Measurements from ENCODE around the gene SOWAHB.
A peak's percentile ranks its signal among the peaks of the same experiment; 100 is the strongest.
"Not testable (repeated sequence)": the region's sequence is repeated elsewhere in the genome, so short reads cannot be mapped to it uniquely, and the experiment has no call there.

SOWAHB gene

GRCh38 chr4:76894537-76895255 lies 3.2 kb downstream of the SOWAHB start:
- DNase-seq, result no peak

GRCh38 chr4:76892601-76893000 lies 5.3 kb downstream of the SOWAHB start:
- no peak for DNase-seq

- no peak for DNase-seq
Measured at GRCh38 chr4:76892001-76892400, 5.9 kb downstream of the SOWAHB start.

- DNase-seq, result no peak
Measured at GRCh38 chr4:76886848-76887441, 11.0 kb downstream of the SOWAHB start.

- DNase-seq, result no peak
Measured at GRCh38 chr4:76886214-76886613, 11.7 kb downstream of the SOWAHB start.

- DNase-seq, result no peak
Measured at GRCh38 chr4:76883147-76883546, 14.8 kb downstream of the SOWAHB start.

- no peak for DNase-seq
Measured at GRCh38 chr4:76882630-76883029, 15.3 kb downstream of the SOWAHB start.

- DNase-seq, result peak; percentile 78
Measured at GRCh38 chr4:76881375-76881774, 16.6 kb downstream of the SOWAHB start.

GRCh38 chr4:76879731-76880364 lies 18.1 kb downstream of the SOWAHB start:
- no peak for DNase-seq

- not testable (repeated sequence) for DNase-seq
Measured at GRCh38 chr4:76878641-76879165, 19.2 kb downstream of the SOWAHB start.

- DNase-seq, result no peak
Measured at GRCh38 chr4:76874176-76874575, 23.8 kb downstream of the SOWAHB start.

- DNase-seq, result no peak
Measured at GRCh38 chr4:76873495-76873894, 24.4 kb downstream of the SOWAHB start.

GRCh38 chr4:76872556-76872955 lies 25.4 kb downstream of the SOWAHB start:
- no peak for DNase-seq

GRCh38 chr4:76868780-76869179 lies 29.2 kb downstream of the SOWAHB start:
- DNase-seq, result not testable (repeated sequence)

- DNase-seq, result no peak
Measured at GRCh38 chr4:76867880-76868655, 29.9 kb downstream of the SOWAHB start.

- DNase-seq, result no peak
Measured at GRCh38 chr4:76867377-76867776, 30.6 kb downstream of the SOWAHB start.

- DNase-seq, result no peak
Measured at GRCh38 chr4:76866641-76867040, 31.3 kb downstream of the SOWAHB start.

- DNase-seq, result no peak
Measured at GRCh38 chr4:76858319-76858718, 39.6 kb downstream of the SOWAHB start.

GRCh38 chr4:76857074-76857409 lies 40.9 kb downstream of the SOWAHB start:
- no peak for DNase-seq

GRCh38 chr4:76856243-76857073 lies 41.5 kb downstream of the SOWAHB start:
- DNase-seq, result no peak

GRCh38 chr4:76854858-76855257 lies 43.1 kb downstream of the SOWAHB start:
- no peak for DNase-seq

GRCh38 chr4:76851375-76851774 lies 46.6 kb downstream of the SOWAHB start:
- DNase-seq, result no peak
